Heart right ventricle (tissue), 16 donors: Measurements from ENCODE around the gene SLC35B1. TPM values are rescaled to one million over a fixed set of nuclear protein-coding genes. Genes with fewer than 3 reads are reported as not detected.
"Not testable (repeated sequence)": the region's sequence is repeated elsewhere in the genome, so short reads cannot be mapped to it uniquely, and the experiment has no call there.

Source experiments
- ATAC-seq, 8 donors: fragments of 200-7000 bp; cut with Tn5 transposase; one replicate each; pipeline ENCODE4 v1.9.1; 2020; ENCODE audit warnings: mild to moderate bottlenecking in 8 of 8, moderate library complexity in 8 of 8, moderate number of reproducible peaks in 1 of 8
- DNase-seq, 2 donors: peaks; one replicate each; pipeline ENCODE4 v3.0.0-alpha.2; 2020
- H3K27ac ChIP-seq, 10 donors: fragments of 200-600 bp; sonication (generic) in 2 of 10; one replicate each; pipeline versions ENCODE4 v1.5.0 to v1.8.0; 2020 to 2022; ENCODE audit warnings: mild to moderate bottlenecking in 3 of 10
- H3K27me3 ChIP-seq, 7 donors: fragments of 200-600 bp; one replicate each; pipeline ENCODE4 v1.8.0; 2021 to 2022; ENCODE audit warnings: mild to moderate bottlenecking in 2 of 7
- H3K36me3 ChIP-seq, 9 donors: fragments of 200-600 bp; sonication (generic) in 1 of 9; one replicate each; pipeline versions ENCODE4 v1.5.0 to v1.8.0; 2020 to 2022; ENCODE audit warnings: mild to moderate bottlenecking in 2 of 9
- H3K4me1 ChIP-seq, 9 donors: fragments of 200-600 bp; sonication (generic) in 1 of 9; one replicate each; pipeline versions ENCODE4 v1.5.0 to v1.8.0; 2020 to 2022; ENCODE audit warnings: mild to moderate bottlenecking in 4 of 9
- H3K4me3 ChIP-seq, 10 donors: fragments of 200-600 bp; sonication (generic) in 2 of 10; one replicate each; pipeline versions ENCODE4 v1.5.0 to v1.8.0; 2020 to 2022; ENCODE audit warnings: mild to moderate bottlenecking in 7 of 10, moderate library complexity in 2 of 10
- H3K9me3 ChIP-seq, 11 donors: fragments of 200-600 bp in 10 of 11; sonication (generic) in 2 of 11; one replicate each; pipeline versions ENCODE4 v1.5.0 to v1.8.0; 2013 to 2022; ENCODE audit warnings: mild to moderate bottlenecking in 2 of 11, control low read depth in 1 of 11, moderate library complexity in 1 of 11
- CTCF ChIP-seq, 9 donors: fragments of 200-600 bp; sonication (generic) in 2 of 9; IDR thresholded peaks; one replicate each; pipeline versions ENCODE4 v1.5.0 to v1.8.0; 2021 to 2022; ENCODE audit warnings: antibody characterized with exemption in 9 of 9, mild to moderate bottlenecking in 5 of 9, moderate library complexity in 1 of 9
- WGBS, 2 donors: extraction: QIAGEN DNeasy Blood & Tissue Kit; methylation state at CpG; one replicate each; pipeline ENCODE4 v1.1.7; 2013; ENCODE audit warnings: inconsistent platforms in 1 of 2; 5-methylcytosine and 5-hydroxymethylcytosine counted together
- intact Hi-C, 10 donors: fragments of 100-400 bp; cut with DNase I; formaldehyde crosslinking; loops; one replicate each; pipeline versions ENCODE4 v1.11.1 to v1.14.2; 2022
- polyA plus RNA-seq, 2 donors: library from polyadenylated mRNA; stranded (reverse); fragments of 200-250 nt; gene quantifications; one replicate each; pipeline ENCODE4 v1.2.3, GENCODE V29; 2013
- total RNA-seq, 10 donors: library from RNA; stranded (reverse); fragmentation: NEBNext Ultra II Directional in 3 of 10; extraction: Animal tissue kit (Norgen Biotek cat#: 25700) in 3 of 10; gene quantifications; one replicate each; pipeline versions ENCODE4 v1.2.1 to v1.2.4, GENCODE V29; 2021 to 2023
- donor health status: Arrhythmogenic right ventricular cardiomyopathy.
- donor health status: ischemic (EF 13 %, LVEDD 7.1; RV severe dilation, severe dysfunction).
- donor health status: healthy with polysubstance abuse.
- donor health status: DM: no; HTN: yes; CAD: no.
- donor health status: DM: no; HTN: no; CAD: no.
- donor health status: ischemic (EF 25% LVEDD 6.9; RV normal size, moderate dysfunction).
- donor health status: ischemic (EF 25% LVEDD 5.7; RV mildly dilated, moderate dysfunction).
- donor health status: healthy.
- donor health status: DM: yes; HTN: yes; CAD: no.
- donor health status: Ischemic cardiomyopathy.
- donor health status: ischemic (EF 35%, LVEDD 5.7; RV mildly dilated, moderate dysfunction).
- donor health status: nonischemic (EF 11% LVEDD 7.7; RV severe dilation, severe dysfunction).
- donor health status: DM: yes; HTN: yes; CAD: no.
- donor health status: PGD.
- donor health status: ischemic (EF 29% LVEDD 5.4; RV normal size, mild dysfunction).
- donor health status: nonischemic (EF 23%, LVEDD 6.1; RV moderate dilation, normal function).

The SLC35B1 gene
- total and polyA plus RNA-seq, 12 donors = 60.5 to 146 (median 69.9) TPM

GRCh38 chr17:49674507-49674906 lies 33.3 kb downstream of the SLC35B1 start:
- ATAC-seq (no peak), DNase-seq (no peak)
- Histone ChIP-seq H3K4me3 (no peak overlapping the region), H3K9me3 (no peaks in the 10 kb centered on the region), H3K4me1 (peaks cover 3 to 81% (median 66%) of the 10 kb centered on the region in 9 donors), H3K36me3 (peaks cover 0 to 37% (median 0%) of the 10 kb centered on the region in 9 donors), H3K27me3 (no peaks in the 10 kb centered on the region), H3K27ac (no peak overlapping the region)
- no peak for TF ChIP-seq CTCF (IDR thresholded peaks at IDR 0.05)
- intact Hi-C loops = loop anchor here in 5 of 10 donors (5.0 to 10.0 kb wide), 3 partner anchors 50 to 60 kb away; no protein-coding TSS in a partner anchor

GRCh38 chr17:49673679-49674078 lies 34.1 kb downstream of the SLC35B1 start:
- ATAC-seq, DNase-seq, H3K27me3 ChIP-seq, H3K9me3 ChIP-seq, H3K4me3 ChIP-seq: not testable (repeated sequence)
- Histone ChIP-seq H3K36me3 (peaks cover 0 to 37% (median 0%) of the 10 kb centered on the region in 9 donors), H3K4me1 (peaks cover 3 to 84% (median 68%) of the 10 kb centered on the region in 9 donors), H3K27ac (peak overlapping the region in 2 of 10 donors; percentile 18 to 23)
- intact Hi-C loops = loop anchor here in 5 of 10 donors (5.0 to 10.0 kb wide), 3 partner anchors 49 to 59 kb away; no protein-coding TSS in a partner anchor
- WGBS, 2 donors = 74 to 84% methylated on average over 6 of the region's 6 CpGs

GRCh38 chr17:49670641-49671040 lies 37.1 kb downstream of the SLC35B1 start:
- no peaks in the 10 kb centered on the region for H3K27me3 ChIP-seq
- intact Hi-C loops = loop anchor here in 5 of 10 donors (5.0 to 10.0 kb wide), 3 partner anchors 46 to 56 kb away; no protein-coding TSS in a partner anchor

GRCh38 chr17:49670002-49670401 lies 37.8 kb downstream of the SLC35B1 start:
- Histone ChIP-seq H3K27me3 (no peaks in the 10 kb centered on the region), H3K27ac (peak overlapping the region in 4 of 10 donors; percentile 8 to 38 (median 32)), H3K4me1 (peaks cover 3 to 67% (median 48%) of the 10 kb centered on the region in 9 donors), H3K36me3 (peaks cover 0 to 45% (median 2%) of the 10 kb centered on the region in 9 donors), H3K9me3 (no peaks in the 10 kb centered on the region), H3K4me3 (no peak overlapping the region)
- ATAC-seq (peak in 1 of 8 donors; percentile 44), DNase-seq (no peak)
- WGBS, 2 donors = 56 to 61% methylated on average over 1 of the region's 1 CpG
- TF ChIP-seq CTCF (IDR thresholded peaks at IDR 0.05) = no peak
- intact Hi-C loops = loop anchor here in 5 of 10 donors (5.0 to 10.0 kb wide), 3 partner anchors 45 to 55 kb away; no protein-coding TSS in a partner anchor

More at GRCh38 chr17:49670641-49671040, 37.1 kb downstream of the SLC35B1 start:
- peaks cover 3 to 71% (median 54%) of the 10 kb centered on the region in 9 donors for H3K4me1 ChIP-seq
- no peaks in the 10 kb centered on the region for H3K9me3 ChIP-seq
- H3K27ac ChIP-seq = peak overlapping the region in 4 of 10 donors; percentile 8 to 38 (median 32)
- ATAC-seq (no peak), DNase-seq (no peak)
- peaks cover 0 to 47% (median 2%) of the 10 kb centered on the region in 9 donors for H3K36me3 ChIP-seq
- H3K4me3 ChIP-seq = no peak overlapping the region
- no peak for TF ChIP-seq CTCF (IDR thresholded peaks at IDR 0.05)
- 71 to 82% methylated on average over 4 of the region's 4 CpGs for WGBS, 2 donors

GRCh38 chr17:49667854-49668253 lies 39.9 kb downstream of the SLC35B1 start:
- no peaks in the 10 kb centered on the region for H3K9me3 ChIP-seq

More at GRCh38 chr17:49667854-49668253, 39.9 kb downstream of the SLC35B1 start:
- H3K27ac ChIP-seq = peak overlapping the region in 1 of 10 donors; percentile 8
- DNase-seq = no peak
- intact Hi-C loops = no loop called here
- no peaks in the 10 kb centered on the region for H3K27me3 ChIP-seq
- H3K4me1 ChIP-seq = peaks cover 3 to 66% (median 49%) of the 10 kb centered on the region in 9 donors
- peaks cover 0 to 49% (median 2%) of the 10 kb centered on the region in 9 donors for H3K36me3 ChIP-seq
- WGBS, 2 donors = 74 to 78% methylated on average over 2 of the region's 2 CpGs
- no peak for TF ChIP-seq CTCF (IDR thresholded peaks at IDR 0.05)
- ATAC-seq = no peak
- no peak overlapping the region for H3K4me3 ChIP-seq
